ENCODE data around the gene SEMA3A.

SEMA3A gene

DNA sequence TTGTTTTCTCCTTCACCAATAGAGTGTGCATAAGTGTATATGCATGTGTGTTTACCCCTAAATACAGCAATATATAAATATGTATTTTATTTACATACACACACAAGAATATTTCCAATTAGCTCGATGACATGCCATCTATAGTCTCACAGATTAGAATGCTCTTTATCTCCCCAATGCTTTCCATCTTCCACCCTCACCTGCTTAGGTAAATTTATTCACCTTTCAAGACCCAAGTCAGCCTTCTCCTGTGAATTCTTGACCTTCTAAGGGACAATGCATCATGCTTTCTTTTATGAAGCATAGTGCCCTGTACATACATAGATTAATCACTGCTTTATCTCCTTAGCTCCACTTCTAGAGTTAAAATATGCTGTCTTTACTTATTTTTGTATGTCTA lies 49.7 kb downstream of the SEMA3A start:
- TF ChIP-seq ARNTL (CRISPR knock-in tag; IDR thresholded peaks at IDR 0.05; ENCODE audit: borderline replicate concordance, low read depth) (no peak), CSDC2 (CRISPR knock-in tag; IDR thresholded peaks at IDR 0.05) (no peak), BACH2 (CRISPR knock-in tag; IDR thresholded peaks at IDR 0.05; ENCODE audit: borderline replicate concordance) (no peak), GLIS3 (CRISPR knock-in tag; IDR thresholded peaks at IDR 0.05) (no peak), PPARA (CRISPR knock-in tag; IDR thresholded peaks at IDR 0.05; ENCODE audit: borderline replicate concordance) (no peak), OSR1 (CRISPR knock-in tag; IDR thresholded peaks at IDR 0.05) (no peak), SNAI2 (CRISPR knock-in tag; IDR thresholded peaks at IDR 0.05) (no peak), TOX (CRISPR knock-in tag; IDR thresholded peaks at IDR 0.05; ENCODE audit: borderline replicate concordance) (no peak)
- peak; percentile 34 for ATAC-seq

DNA sequence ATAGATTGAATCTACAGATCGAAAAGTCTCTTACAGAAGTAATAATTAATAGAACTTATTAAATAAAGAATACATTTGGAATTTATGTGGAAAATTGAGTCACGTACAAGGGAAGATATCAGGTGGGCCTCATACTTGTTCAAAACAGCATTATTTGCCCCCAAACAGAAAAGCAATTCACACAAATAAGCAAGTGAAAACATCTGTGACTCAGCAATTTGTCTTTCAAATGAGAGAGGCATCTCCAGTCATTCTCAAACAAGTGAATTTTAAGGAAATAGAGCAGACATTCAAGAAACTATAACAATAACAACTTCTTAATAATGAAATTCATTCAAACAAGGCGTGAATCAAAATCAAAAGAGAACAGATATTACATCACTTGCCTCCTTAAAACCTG lies 50.1 kb downstream of the SEMA3A start:
- no peak for TF ChIP-seq GLIS3 (CRISPR knock-in tag; IDR thresholded peaks at IDR 0.05)
- no peak for TF ChIP-seq ISL1 (CRISPR knock-in tag; IDR thresholded peaks at IDR 0.05)
- no peak for TF ChIP-seq ZFP3 (CRISPR knock-in tag; IDR thresholded peaks at IDR 0.05)
- TF ChIP-seq, protein P1, sequence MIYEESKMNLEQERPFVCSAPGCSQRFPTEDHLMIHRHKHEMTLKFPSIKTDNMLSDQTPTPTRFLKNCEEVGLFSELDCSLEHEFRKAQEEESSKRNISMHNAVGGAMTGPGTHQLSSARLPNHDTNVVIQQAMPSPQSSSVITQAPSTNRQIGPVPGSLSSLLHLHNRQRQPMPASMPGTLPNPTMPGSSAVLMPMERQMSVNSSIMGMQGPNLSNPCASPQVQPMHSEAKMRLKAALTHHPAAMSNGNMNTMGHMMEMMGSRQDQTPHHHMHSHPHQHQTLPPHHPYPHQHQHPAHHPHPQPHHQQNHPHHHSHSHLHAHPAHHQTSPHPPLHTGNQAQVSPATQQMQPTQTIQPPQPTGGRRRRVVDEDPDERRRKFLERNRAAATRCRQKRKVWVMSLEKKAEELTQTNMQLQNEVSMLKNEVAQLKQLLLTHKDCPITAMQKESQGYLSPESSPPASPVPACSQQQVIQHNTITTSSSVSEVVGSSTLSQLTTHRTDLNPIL (CRISPR knock-in tag; IDR thresholded peaks at IDR 0.05; ENCODE audit: low read depth): no peak
- TF ChIP-seq CSDC2 (CRISPR knock-in tag; IDR thresholded peaks at IDR 0.05): no peak
- no peak for TF ChIP-seq ZC3H10 (CRISPR knock-in tag; IDR thresholded peaks at IDR 0.05)

DNA sequence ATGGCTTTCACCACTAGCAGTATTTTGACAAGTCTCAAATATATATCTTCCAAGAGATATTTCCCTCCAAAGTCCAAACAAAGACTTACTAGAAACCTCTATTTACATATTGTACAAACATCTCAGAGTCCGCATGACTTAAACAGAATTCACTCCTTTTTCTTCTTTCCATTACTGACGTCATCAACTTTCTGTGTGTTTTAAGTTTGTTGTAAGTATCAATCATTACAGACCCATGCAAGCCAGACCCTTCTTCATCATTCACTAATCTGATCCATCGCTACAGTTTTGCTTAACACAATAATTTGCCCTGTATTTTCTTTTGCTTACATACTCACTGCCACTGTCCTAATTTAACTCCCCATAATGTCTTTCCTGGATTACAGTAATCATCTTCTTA lies 51.9 kb downstream of the SEMA3A start:
- ATAC-seq: no peak
- TF ChIP-seq ZNF70 (CRISPR knock-in tag; IDR thresholded peaks at IDR 0.05) (no peak), SNAI2 (CRISPR knock-in tag; IDR thresholded peaks at IDR 0.05) (no peak), ARNTL (CRISPR knock-in tag; IDR thresholded peaks at IDR 0.05; ENCODE audit: borderline replicate concordance, low read depth) (no peak), ISL1 (CRISPR knock-in tag; IDR thresholded peaks at IDR 0.05) (no peak)
- TF ChIP-seq, protein P2, sequence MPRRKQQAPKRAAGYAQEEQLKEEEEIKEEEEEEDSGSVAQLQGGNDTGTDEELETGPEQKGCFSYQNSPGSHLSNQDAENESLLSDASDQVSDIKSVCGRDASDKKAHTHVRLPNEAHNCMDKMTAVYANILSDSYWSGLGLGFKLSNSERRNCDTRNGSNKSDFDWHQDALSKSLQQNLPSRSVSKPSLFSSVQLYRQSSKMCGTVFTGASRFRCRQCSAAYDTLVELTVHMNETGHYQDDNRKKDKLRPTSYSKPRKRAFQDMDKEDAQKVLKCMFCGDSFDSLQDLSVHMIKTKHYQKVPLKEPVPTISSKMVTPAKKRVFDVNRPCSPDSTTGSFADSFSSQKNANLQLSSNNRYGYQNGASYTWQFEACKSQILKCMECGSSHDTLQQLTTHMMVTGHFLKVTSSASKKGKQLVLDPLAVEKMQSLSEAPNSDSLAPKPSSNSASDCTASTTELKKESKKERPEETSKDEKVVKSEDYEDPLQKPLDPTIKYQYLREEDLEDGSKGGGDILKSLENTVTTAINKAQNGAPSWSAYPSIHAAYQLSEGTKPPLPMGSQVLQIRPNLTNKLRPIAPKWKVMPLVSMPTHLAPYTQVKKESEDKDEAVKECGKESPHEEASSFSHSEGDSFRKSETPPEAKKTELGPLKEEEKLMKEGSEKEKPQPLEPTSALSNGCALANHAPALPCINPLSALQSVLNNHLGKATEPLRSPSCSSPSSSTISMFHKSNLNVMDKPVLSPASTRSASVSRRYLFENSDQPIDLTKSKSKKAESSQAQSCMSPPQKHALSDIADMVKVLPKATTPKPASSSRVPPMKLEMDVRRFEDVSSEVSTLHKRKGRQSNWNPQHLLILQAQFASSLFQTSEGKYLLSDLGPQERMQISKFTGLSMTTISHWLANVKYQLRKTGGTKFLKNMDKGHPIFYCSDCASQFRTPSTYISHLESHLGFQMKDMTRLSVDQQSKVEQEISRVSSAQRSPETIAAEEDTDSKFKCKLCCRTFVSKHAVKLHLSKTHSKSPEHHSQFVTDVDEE (CRISPR knock-in tag; IDR thresholded peaks at IDR 0.05): no peak
- TF ChIP-seq, protein P3, sequence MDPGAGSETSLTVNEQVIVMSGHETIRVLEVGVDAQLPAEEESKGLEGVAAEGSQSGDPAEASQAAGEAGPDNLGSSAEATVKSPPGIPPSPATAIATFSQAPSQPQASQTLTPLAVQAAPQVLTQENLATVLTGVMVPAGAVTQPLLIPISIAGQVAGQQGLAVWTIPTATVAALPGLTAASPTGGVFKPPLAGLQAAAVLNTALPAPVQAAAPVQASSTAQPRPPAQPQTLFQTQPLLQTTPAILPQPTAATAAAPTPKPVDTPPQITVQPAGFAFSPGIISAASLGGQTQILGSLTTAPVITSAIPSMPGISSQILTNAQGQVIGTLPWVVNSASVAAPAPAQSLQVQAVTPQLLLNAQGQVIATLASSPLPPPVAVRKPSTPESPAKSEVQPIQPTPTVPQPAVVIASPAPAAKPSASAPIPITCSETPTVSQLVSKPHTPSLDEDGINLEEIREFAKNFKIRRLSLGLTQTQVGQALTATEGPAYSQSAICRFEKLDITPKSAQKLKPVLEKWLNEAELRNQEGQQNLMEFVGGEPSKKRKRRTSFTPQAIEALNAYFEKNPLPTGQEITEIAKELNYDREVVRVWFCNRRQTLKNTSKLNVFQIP (CRISPR knock-in tag; IDR thresholded peaks at IDR 0.05; ENCODE audit: borderline replicate concordance, low read depth): no peak

More for the DNA sequence above, 50.1 kb downstream of the SEMA3A start:
- ATAC-seq: no peak

DNA sequence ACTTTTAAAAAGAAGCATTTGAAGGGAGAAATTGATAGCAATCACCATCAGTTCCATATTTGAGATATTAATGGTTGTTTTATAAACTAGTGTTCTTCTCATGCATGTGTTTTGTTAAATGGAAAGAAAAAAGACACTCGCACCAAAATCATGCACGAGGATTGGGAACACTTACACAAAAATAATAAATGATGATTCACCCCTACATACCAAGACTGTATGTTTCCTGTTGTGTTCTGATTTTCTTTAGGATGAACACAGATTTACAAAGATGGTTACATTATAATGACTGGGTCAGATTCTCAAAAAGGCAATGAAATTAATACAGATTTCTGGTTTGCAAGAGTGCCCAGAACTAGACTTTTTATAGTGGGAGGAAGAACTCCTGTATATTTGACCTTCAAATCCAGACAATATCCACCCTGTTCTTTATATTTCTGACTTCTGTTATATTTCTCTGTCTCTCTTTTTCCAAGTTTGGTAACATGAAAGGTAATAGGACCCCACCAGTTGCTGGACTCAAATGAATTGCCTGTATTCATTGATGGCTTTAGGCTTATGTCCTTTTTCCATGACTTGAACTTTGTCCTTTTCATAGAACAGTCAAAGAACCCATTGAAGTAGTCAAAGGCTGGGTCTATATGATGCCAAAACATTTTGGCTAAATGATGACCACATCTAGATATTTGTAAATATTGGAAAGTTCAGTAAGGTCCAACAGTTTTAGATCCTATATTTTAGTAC lies 54.4 kb downstream of the SEMA3A start:
- ATAC-seq: peak; percentile 11; the same call in 1 of the 3 replicates

DNA sequence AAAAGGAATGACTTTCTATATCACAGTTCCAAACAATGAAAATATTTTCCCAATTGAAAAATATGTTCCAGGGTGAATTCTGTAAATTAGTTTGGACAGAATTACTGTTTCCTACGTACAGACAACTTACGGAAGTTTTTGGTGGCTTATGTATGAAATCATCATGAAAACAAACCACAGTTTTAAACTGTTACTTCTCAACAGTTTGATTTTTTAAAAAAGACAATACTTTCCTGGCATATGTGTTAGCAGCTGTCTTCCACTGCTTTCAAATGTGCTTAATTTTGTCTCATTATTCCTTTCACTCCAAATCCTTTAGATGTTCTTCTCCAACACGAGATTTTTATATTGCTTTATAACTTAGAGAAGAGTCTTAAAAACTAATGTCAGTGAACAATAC lies 56.2 kb downstream of the SEMA3A start:
- ATAC-seq: peak; percentile 33; the same call in 2 of the 3 replicates
- TF ChIP-seq, protein P2 (CRISPR knock-in tag; IDR thresholded peaks at IDR 0.05): no peak
- TF ChIP-seq ISL1 (CRISPR knock-in tag; IDR thresholded peaks at IDR 0.05) (no peak), RARB (CRISPR knock-in tag; IDR thresholded peaks at IDR 0.05) (no peak), BACH2 (CRISPR knock-in tag; IDR thresholded peaks at IDR 0.05; ENCODE audit: borderline replicate concordance) (no peak), OSR1 (CRISPR knock-in tag; IDR thresholded peaks at IDR 0.05) (no peak), ZFP30 (CRISPR knock-in tag; IDR thresholded peaks at IDR 0.05) (no peak), ESRRG (CRISPR knock-in tag; IDR thresholded peaks at IDR 0.05) (no peak), SNAI2 (CRISPR knock-in tag; IDR thresholded peaks at IDR 0.05) (no peak), ZC3H10 (CRISPR knock-in tag; IDR thresholded peaks at IDR 0.05) (no peak), TCF4 (CRISPR knock-in tag; IDR thresholded peaks at IDR 0.05; ENCODE audit: borderline replicate concordance) (no peak)
- TF ChIP-seq, protein P3 (CRISPR knock-in tag; IDR thresholded peaks at IDR 0.05; ENCODE audit: borderline replicate concordance, low read depth): no peak
- TF ChIP-seq, protein P4, sequence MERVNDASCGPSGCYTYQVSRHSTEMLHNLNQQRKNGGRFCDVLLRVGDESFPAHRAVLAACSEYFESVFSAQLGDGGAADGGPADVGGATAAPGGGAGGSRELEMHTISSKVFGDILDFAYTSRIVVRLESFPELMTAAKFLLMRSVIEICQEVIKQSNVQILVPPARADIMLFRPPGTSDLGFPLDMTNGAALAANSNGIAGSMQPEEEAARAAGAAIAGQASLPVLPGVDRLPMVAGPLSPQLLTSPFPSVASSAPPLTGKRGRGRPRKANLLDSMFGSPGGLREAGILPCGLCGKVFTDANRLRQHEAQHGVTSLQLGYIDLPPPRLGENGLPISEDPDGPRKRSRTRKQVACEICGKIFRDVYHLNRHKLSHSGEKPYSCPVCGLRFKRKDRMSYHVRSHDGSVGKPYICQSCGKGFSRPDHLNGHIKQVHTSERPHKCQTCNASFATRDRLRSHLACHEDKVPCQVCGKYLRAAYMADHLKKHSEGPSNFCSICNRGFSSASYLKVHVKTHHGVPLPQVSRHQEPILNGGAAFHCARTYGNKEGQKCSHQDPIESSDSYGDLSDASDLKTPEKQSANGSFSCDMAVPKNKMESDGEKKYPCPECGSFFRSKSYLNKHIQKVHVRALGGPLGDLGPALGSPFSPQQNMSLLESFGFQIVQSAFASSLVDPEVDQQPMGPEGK (CRISPR knock-in tag; IDR thresholded peaks at IDR 0.05; ENCODE audit: borderline replicate concordance): no peak

More for the DNA sequence above, 54.4 kb downstream of the SEMA3A start:
- TF ChIP-seq BACH2 (CRISPR knock-in tag; IDR thresholded peaks at IDR 0.05; ENCODE audit: borderline replicate concordance) (no peak), OSR1 (CRISPR knock-in tag; IDR thresholded peaks at IDR 0.05) (no peak), ZFP30 (CRISPR knock-in tag; IDR thresholded peaks at IDR 0.05) (no peak), ZFP3 (CRISPR knock-in tag; IDR thresholded peaks at IDR 0.05) (no peak), TOX (CRISPR knock-in tag; IDR thresholded peaks at IDR 0.05; ENCODE audit: borderline replicate concordance) (no peak)
